MM.1S (cell line): Measurements from ENCODE around the gene NFKB1.

Experiments used
- DNase-seq: peaks from one replicate; pipeline ENCODE4 v3.0.0-alpha.2; 2015
- H2AFZ ChIP-seq: fragments of 300-600 bp; sonication (generic); 2 replicates; pipeline ENCODE4 v1.6.0; 2016; ENCODE audit warnings: antibody characterized with exemption, low read length
- H3F3A ChIP-seq: fragments of 300-600 bp; sonication (generic); 2 replicates; pipeline ENCODE4 v1.6.1; 2016; ENCODE audit warnings: mild to moderate bottlenecking, antibody characterized with exemption, low read length, moderate library complexity, mixed read lengths; ENCODE audit not compliant: insufficient read depth
- H3K27ac ChIP-seq: fragments of 300-600 bp; sonication (generic); 2 replicates; pipeline ENCODE4 v1.5.1; 2016; ENCODE audit warnings: mild to moderate bottlenecking, low read length
- H3K27me3 ChIP-seq: fragments of 300-600 bp; sonication (generic); replicated peaks from 2 replicates; pipeline ENCODE4 v1.6.0; 2016; ENCODE audit warnings: low read length; ENCODE audit not compliant: insufficient read depth
- H3K36me3 ChIP-seq: fragments of 300-600 bp; sonication (generic); replicated peaks from 2 replicates; pipeline ENCODE4 v1.6.1; 2016; ENCODE audit warnings: mild to moderate bottlenecking, low read length, mixed read lengths; ENCODE audit not compliant: insufficient read depth
- H3K4me1 ChIP-seq: fragments of 300-600 bp; sonication (generic); 2 replicates; pipeline ENCODE4 v1.6.1; 2016; ENCODE audit warnings: low read length, mixed read lengths
- H3K4me2 ChIP-seq: fragments of 300-600 bp; sonication (generic); 2 replicates; pipeline ENCODE4 v1.6.0; 2016; ENCODE audit warnings: low read depth, low read length
- H3K4me3 ChIP-seq: fragments of 300-600 bp; sonication (generic); 2 replicates; pipeline ENCODE4 v1.5.1; 2016; ENCODE audit warnings: low read length, mixed read lengths
- H3K79me2 ChIP-seq: fragments of 300-600 bp; sonication (generic); 2 replicates; pipeline ENCODE4 v1.6.1; 2016; ENCODE audit warnings: mixed run types, low read length, mixed read lengths
- H3K9ac ChIP-seq: fragments of 300-600 bp; sonication (generic); 2 replicates; pipeline ENCODE4 v1.6.1; 2016; ENCODE audit warnings: low read length, mixed read lengths
- H3K9me2 ChIP-seq: fragments of 300-600 bp; sonication (generic); replicated peaks from 2 replicates; pipeline ENCODE4 v1.6.1; 2016; ENCODE audit warnings: mild to moderate bottlenecking, low read length, mixed read lengths; ENCODE audit not compliant: insufficient read depth
- H3K9me3 ChIP-seq: fragments of 300-600 bp; sonication (generic); replicated peaks from 2 replicates; pipeline ENCODE4 v1.6.1; 2016; ENCODE audit warnings: mild to moderate bottlenecking, low read length, mixed read lengths; ENCODE audit not compliant: insufficient read depth
- H4K20me1 ChIP-seq: fragments of 300-600 bp; sonication (generic); 2 replicates; pipeline ENCODE4 v1.6.1; 2016; ENCODE audit warnings: mild to moderate bottlenecking, low read length, moderate library complexity, mixed read lengths; ENCODE audit not compliant: insufficient read depth
- CTCF ChIP-seq: fragments of 300-600 bp; sonication (generic); IDR thresholded peaks from 2 replicates; pipeline ENCODE4 v1.5.1; 2016; ENCODE audit warnings: antibody characterized with exemption, low read length, mixed read lengths
- EZH2 ChIP-seq: fragments of 300-600 bp; sonication (generic); optimal IDR thresholded peaks from 2 replicates; pipeline ENCODE3; 2017; ENCODE audit warnings: low read depth, mild to moderate bottlenecking, antibody characterized with exemption, low read length, mixed read lengths
- EZH2phosphoT487 ChIP-seq: fragments of 300-600 bp; sonication (generic); IDR thresholded peaks from 2 replicates; pipeline ENCODE4 v1.6.1; 2018; ENCODE audit warnings: antibody characterized with exemption, low read length

Gene NFKB1

GRCh38 chr4:102505708-102506107 is 4.5 kb downstream of the NFKB1 start:
- H3K4me2 ChIP-seq = no peak overlapping the region
- DNase-seq = no peak
- H2AFZ ChIP-seq = no peak overlapping the region
- H3K4me1 ChIP-seq = peaks cover 11% of the 10 kb centered on the region; the same call in 1 of the 2 replicates
- peaks cover 89% of the 10 kb centered on the region for H3K79me2 ChIP-seq
- TF ChIP-seq CTCF (no peak), EZH2phosphoT487 (no peak), EZH2 (no peak)
- no peaks in the 10 kb centered on the region for H3K9me3 ChIP-seq
- H3K9ac ChIP-seq = no peak overlapping the region
- no peak overlapping the region for H3K27ac ChIP-seq
- no peaks in the 10 kb centered on the region for H3K36me3 ChIP-seq
- peaks cover 33% of the 10 kb centered on the region for H4K20me1 ChIP-seq
- H3K4me3 ChIP-seq = no peak overlapping the region
- no peaks in the 10 kb centered on the region for H3K9me2 ChIP-seq
- H3F3A ChIP-seq = peaks cover 23% of the 10 kb centered on the region
- no peaks in the 10 kb centered on the region for H3K27me3 ChIP-seq

GRCh38 chr4:102506523-102506922 is 5.4 kb downstream of the NFKB1 start:
- peaks cover 11% of the 10 kb centered on the region; the same call in 1 of the 2 replicates for H3K4me1 ChIP-seq
- H3K36me3 ChIP-seq = no peaks in the 10 kb centered on the region
- no peaks in the 10 kb centered on the region for H3K9me3 ChIP-seq
- H3F3A ChIP-seq = peaks cover 22% of the 10 kb centered on the region
- H3K4me3 ChIP-seq = no peak overlapping the region
- H3K27me3 ChIP-seq = no peaks in the 10 kb centered on the region
- no peak overlapping the region for H2AFZ ChIP-seq
- no peak overlapping the region for H3K9ac ChIP-seq
- no peak overlapping the region for H3K4me2 ChIP-seq
- no peaks in the 10 kb centered on the region for H3K9me2 ChIP-seq
- no peak overlapping the region for H3K27ac ChIP-seq
- no peak for TF ChIP-seq EZH2phosphoT487
- TF ChIP-seq CTCF = no peak
- no peak for TF ChIP-seq EZH2
- peaks cover 35% of the 10 kb centered on the region for H4K20me1 ChIP-seq
- no peak for DNase-seq
- H3K79me2 ChIP-seq = peaks cover 97% of the 10 kb centered on the region

GRCh38 chr4:102511830-102512605 is 10.9 kb downstream of the NFKB1 start:
- H3K9me3 ChIP-seq = no peaks in the 10 kb centered on the region
- H3K4me3 ChIP-seq = no peak overlapping the region
- 0 out of 2 replicates have a peak, but pooled peaks cover 3% of the 10 kb centered on the region for H3K36me3 ChIP-seq
- H3K79me2 ChIP-seq = peaks cover 98% of the 10 kb centered on the region
- no peak overlapping the region for H3K4me2 ChIP-seq
- no peak for DNase-seq
- peaks cover 28% of the 10 kb centered on the region for H4K20me1 ChIP-seq
- no peaks in the 10 kb centered on the region for H3K9me2 ChIP-seq
- no peaks in the 10 kb centered on the region for H3K27me3 ChIP-seq
- no peak overlapping the region for H2AFZ ChIP-seq
- no peaks in the 10 kb centered on the region for H3K4me1 ChIP-seq
- H3F3A ChIP-seq = no peaks in the 10 kb centered on the region
- no peak overlapping the region for H3K9ac ChIP-seq
- no peak overlapping the region for H3K27ac ChIP-seq
- TF ChIP-seq EZH2 (no peak), CTCF (no peak), EZH2phosphoT487 (no peak)
